GM04504 (cell line): ENCODE results near the gene HSD17B14.
"Not testable (repeated sequence)": the region's sequence is repeated elsewhere in the genome, so short reads cannot be mapped to it uniquely, and the experiment has no call there.

Experiments used
- DNase-seq: peaks from one replicate; pipeline ENCODE4 v3.0.0-alpha.2; 2012; ENCODE audit warnings: low read depth

Gene HSD17B14

GRCh38 chr19:48867123-48867745 is 30.9 kb upstream of the HSD17B14 start:
- DNase-seq: no peak

GRCh38 chr19:48866692-48867091 is 30.4 kb upstream of the HSD17B14 start:
- DNase-seq: no peak

DNA sequence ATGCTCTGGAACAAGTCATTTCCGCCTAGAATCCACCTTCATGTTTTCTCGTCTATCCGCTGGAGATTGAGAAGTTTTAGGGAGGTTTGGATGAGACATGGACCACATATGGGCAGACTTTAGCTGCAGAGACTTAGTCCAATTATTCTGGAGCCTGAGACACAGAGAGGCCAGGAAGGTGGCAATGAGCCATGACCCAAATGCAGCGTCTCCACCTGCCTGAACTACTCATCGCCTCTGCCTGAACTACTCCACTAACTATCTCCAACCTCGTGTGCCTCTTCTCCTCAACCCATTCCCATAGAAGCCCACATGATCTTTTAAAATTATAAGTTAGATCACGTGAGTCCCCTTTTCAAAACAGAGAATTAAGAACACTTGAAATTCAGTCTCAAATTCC is 26.5 kb upstream of the HSD17B14 start:
- no peak for DNase-seq

DNA sequence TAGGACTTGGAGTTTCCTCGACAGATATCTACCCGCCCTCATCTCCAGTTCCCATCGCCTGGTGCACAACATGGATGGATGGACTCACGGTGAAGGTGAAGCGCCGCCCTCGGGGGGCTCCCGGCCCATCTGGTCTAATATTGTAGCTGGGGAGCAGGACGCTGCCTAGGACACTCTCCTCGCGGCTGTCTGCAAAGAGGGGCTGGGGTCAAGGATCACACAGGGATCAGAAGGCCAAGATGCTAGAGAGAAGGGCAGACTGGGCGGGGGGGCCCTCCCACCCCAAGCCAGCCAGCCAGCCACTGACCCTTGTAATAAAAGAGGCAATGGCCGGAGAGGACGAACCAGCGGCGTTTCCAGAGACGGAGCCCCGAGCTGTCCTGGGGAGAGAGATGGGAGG is 25.0 kb upstream of the HSD17B14 start:
- no peak for DNase-seq

DNA sequence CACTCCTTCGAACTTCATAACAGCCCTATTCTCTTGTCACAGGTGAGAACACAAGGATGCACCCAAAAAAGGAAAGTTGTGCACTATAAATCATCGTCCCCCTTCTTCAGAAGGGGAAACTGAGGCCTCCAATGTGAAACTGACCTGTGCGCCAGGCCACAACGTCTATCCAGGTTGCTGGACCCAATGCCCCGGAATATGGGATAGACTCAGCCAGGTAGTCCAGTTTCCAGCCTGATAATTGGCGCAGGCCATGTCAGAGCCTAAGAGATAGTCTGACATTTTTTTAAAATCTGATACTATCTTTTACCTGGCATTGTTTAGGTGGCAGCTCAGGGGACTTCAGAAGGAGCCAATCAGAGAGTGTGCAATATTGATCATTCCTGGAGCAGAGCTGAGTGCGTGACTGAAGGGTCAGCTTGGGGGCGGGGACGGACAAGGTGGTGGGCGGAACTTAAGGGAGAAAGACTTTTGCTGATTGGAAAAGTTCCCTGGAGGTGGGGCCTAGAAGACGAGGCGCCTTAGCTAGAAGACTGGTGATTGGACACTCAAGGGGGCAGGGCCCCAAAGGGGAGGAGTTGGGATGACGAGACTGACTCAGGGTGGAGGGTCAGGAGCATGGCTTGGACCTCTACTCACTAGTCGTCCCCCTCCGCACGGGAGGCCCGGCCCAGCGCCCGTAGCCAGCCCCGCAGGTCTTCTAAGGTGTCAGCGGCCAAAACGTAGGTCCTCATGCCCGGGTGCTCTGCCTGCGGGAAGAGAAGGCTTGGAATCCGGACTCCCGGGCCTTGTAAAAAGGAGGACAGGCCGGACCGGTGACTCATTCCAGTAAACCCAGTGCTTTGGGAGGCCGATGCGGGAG is 23.7 kb upstream of the HSD17B14 start:
- DNase-seq: no peak

GRCh38 chr19:48858984-48859710 is 22.9 kb upstream of the HSD17B14 start:
- no peak for DNase-seq

- no peak for DNase-seq
These were observed 20.6 kb upstream of the HSD17B14 start for GRCh38 chr19:48856921-48857320.

DNA sequence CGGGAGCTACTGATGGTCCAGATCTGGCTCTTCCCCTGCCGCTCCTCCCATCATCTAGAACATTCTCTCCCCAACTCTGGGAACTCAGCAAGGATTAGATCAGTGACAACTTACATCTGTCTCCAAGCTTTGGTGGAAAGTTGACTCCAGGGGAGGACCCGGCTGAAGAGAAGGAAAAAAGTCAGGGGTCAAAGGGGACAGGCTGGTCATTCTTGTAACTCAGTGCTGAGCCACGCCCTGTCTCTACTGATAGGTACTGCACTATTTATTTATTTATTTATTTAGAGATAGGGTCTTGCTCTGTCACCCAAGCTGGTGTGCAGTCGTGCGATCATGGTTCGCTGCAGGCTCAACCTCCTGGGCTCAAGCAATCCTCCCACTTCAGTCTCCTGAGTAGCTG is 17.8 kb upstream of the HSD17B14 start:
- DNase-seq: no peak

DNA sequence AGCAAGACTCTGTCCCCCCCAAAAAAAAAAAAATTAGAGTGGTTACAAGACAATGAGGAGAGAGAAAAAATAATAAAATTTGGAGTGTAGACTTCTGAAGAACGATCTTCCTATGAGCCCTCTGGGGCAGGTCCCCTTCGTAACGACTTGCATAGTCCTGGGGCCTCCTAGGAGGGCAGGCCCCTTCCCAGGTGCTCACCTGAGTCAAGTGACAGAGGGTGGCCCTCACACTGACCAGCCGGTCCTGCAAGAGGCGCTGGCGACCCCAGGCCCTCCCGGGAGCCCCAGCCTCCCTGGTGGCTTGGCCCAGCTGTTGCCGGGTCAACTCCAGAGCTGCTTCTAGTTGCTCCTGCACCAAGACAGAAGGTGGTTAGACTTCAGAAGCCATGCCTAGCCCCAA is 17.2 kb upstream of the HSD17B14 start:
- no peak for DNase-seq

GRCh38 chr19:48852292-48852691 is 16.0 kb upstream of the HSD17B14 start:
- no peak for DNase-seq

GRCh38 chr19:48846659-48847058 is 10.4 kb upstream of the HSD17B14 start:
- DNase-seq: not testable (repeated sequence)

- no peak for DNase-seq
These were observed 9.1 kb upstream of the HSD17B14 start for GRCh38 chr19:48845384-48845783.

GRCh38 chr19:48844472-48844871 is 8.2 kb upstream of the HSD17B14 start:
- DNase-seq: peak; percentile 46

DNA sequence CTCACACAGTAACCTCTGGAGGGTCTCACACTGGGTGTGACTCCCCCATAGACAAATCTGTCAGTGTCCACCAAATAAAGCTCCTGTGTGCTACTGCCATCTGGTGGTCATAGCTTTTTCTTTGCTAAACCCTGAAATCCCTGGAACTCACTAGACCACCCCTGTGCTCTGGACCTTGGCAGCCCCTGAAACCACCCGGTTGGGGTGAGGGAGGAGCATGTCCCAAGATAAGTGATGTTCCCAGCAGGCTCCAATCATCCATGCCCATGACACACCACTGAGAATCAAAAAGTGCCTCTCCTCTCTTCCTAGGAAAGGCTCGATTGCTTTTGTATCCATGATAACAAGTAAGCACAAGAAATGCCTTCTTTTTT is 6.5 kb upstream of the HSD17B14 start:
- peak; percentile 21 for DNase-seq

- no peak for DNase-seq
These were observed 5.3 kb upstream of the HSD17B14 start for GRCh38 chr19:48841571-48841970.

GRCh38 chr19:48841047-48841446 is 4.8 kb upstream of the HSD17B14 start:
- DNase-seq: no peak

DNA sequence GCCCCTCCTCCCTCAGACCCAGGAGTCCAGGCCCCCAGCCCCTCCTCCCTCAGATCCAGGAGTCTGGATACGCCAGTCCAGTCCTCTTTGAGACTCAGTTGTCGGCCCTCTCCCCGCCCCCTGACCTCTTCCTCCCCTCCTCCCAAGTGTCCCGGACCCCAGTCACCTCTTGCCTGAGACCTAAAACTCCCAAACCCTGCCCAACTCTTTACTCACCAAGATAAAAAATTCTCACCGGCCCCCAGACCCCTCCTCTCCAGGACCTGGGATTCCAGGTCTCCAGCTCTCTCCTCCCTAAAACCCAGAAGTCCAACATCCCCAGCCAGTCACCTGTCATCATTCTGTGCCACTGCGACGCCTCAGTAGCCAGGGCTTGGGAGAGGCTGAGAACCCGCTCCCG is 1.4 kb upstream of the HSD17B14 start:
- DNase-seq: no peak

DNA sequence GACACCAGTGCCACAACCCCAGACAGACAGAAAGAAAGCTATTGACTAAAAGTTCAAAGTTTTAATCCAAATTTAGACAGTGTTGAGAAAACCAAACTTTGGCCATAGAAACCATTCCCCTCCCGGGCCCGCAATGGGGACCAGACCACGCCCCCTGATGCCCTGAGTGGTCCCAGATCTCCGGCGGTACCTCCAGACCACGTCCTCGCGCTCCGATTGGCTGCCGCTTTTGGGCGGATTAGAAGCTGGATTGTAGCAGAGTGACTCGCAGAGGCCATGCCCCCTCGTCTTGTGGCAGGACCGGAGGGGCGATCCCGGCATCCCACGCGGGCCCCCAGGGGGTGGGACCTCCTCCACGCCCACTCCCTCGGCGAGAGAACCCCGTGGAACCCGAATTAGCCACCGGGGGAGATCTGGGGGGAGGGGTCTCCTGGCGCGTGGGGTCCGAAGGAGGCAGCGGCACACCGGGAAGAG is 797 bp upstream of the HSD17B14 start:
- DNase-seq: peak; percentile 80

DNA sequence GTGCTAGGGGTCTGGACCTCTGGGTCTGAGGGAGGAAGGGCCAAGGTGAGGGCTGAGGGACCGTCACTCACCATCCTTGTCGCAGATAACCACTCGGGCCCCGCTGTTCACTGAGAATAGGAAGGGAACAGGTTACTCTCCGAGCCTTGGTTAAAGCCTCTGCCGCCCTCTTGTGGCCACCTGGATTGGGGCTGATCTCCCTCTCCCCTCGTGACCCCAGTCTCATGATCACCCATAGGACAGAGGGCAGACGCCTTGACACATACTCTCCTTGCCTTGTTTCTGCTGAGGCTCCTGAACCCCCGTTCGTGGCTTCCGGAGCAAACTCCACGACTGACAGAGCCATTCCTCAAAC is 580 bp downstream of the HSD17B14 start:
- DNase-seq: peak; percentile 76

- DNase-seq: no peak
These were observed 2.3 kb downstream of the HSD17B14 start for GRCh38 chr19:48833977-48834376.

DNA sequence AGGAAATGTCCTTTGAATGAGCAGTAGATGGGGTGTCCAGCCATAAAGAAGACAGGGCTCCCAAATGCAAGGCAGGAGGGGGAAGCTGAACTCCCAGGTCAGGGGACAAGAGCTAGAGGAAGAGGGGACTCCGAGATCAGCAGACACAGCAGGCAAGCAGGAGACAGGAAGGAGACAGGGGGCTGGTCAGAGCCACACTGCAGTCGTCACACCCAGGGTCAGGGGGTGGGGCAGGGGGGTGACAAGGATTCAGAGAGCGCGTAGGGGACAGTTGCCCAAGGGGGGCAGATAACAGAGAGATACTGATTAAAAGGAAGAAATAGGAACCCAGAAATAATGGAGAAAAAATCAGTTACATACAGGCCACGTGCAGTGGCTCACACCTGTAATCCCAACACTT is 3.2 kb downstream of the HSD17B14 start:
- DNase-seq: no peak

GRCh38 chr19:48830965-48831364 is 5.3 kb downstream of the HSD17B14 start:
- DNase-seq: no peak

DNA sequence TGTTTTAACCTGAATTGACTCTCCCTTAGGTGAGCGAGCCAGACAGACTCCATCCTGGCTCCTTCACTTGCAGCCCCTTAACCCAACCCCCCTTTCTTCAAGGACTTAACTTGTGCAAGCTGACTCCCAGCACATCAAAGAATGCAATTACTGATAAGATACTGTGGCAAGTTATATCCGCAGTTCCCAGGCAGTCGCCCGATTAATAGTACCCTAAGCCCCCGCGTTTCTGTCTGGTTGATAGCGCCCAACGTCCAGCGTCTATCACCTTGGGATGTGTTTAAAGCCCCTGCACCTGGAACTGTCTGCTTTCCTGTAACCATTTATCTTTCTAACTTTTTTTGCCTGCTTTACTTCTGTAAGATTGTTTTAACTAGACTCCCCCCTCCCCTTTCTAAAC is 6.2 kb downstream of the HSD17B14 start:
- DNase-seq: no peak
